Measurements from ENCODE around the gene HPCAL4.

DNA sequence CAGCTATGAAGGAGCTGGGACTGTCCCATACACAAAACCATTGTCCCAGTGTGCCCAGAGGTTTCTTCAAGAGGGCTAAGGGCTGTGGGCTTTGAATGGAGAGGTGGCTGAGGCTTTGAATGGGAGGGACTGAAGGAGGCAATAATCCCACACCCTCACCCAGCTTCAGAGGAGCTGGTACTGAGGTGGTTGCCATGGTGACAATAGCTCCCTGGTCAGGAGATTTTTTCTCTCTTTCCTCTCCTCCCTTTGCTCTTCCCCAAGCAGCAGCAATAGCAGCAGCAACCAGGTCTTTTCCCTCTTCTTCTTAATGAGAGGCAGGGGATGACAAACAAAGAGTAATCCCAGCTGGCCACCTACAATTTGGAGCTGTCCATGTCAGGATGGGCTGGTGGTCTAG, 1.6 kb downstream of the HPCAL4 start:
- no peak for TF ChIP-seq POLR2AphosphoS5 (IDR thresholded peaks at IDR 0.05; ENCODE audit: low read depth, low read length)
- no peak for TF ChIP-seq TAF1 (IDR thresholded peaks at IDR 0.05; ENCODE audit: borderline replicate concordance, low read depth, low read length)
